Measurements from ENCODE around the gene ACTR6. TPM values are rescaled to one million over a fixed set of nuclear protein-coding genes. Genes with fewer than 3 reads are reported as not detected.

ACTR6 gene
- total RNA-seq, 4 donors from 2014 or later, result 11.6 to 30.8 (median 17.5) TPM

DNA sequence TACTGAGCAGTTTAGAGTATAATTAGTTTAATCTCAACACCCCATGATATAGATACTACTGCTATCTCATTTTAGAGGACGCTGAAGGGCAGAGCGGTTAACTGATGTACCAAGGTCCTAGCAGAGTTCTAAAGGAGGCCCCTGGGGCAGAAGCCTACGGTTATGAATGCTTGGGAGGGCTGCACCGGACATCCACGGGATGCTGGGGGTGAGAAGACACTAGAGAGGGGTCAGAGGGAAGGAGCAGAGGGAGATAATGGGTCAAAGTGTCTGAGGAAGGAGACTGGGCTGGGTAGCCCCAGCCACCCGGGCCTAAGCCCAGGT is 1.6 kb upstream of the ACTR6 start:
- Histone ChIP-seq H3K27me3 (no peaks in the 10 kb centered on the region), H3K9me3 (no peaks in the 10 kb centered on the region), H3K27ac (peak overlapping the region in 3 of 4 donors; percentile 86 to 94 (median 91)), H3K36me3 (peaks cover 0 to 18% of the 10 kb centered on the region in 2 donors), H3K4me3 (peak overlapping the region; percentile 61 to 89), H3K4me1 (peaks cover 0 to 46% (median 11%) of the 10 kb centered on the region in 3 donors)
- ATAC-seq, result no peak
- no peak for TF ChIP-seq POLR2A (IDR thresholded peaks at IDR 0.05)
- no peak for TF ChIP-seq EP300 (IDR thresholded peaks at IDR 0.05)
- no peak for TF ChIP-seq POLR2AphosphoS5 (IDR thresholded peaks at IDR 0.05)
- TF ChIP-seq, protein P1, sequence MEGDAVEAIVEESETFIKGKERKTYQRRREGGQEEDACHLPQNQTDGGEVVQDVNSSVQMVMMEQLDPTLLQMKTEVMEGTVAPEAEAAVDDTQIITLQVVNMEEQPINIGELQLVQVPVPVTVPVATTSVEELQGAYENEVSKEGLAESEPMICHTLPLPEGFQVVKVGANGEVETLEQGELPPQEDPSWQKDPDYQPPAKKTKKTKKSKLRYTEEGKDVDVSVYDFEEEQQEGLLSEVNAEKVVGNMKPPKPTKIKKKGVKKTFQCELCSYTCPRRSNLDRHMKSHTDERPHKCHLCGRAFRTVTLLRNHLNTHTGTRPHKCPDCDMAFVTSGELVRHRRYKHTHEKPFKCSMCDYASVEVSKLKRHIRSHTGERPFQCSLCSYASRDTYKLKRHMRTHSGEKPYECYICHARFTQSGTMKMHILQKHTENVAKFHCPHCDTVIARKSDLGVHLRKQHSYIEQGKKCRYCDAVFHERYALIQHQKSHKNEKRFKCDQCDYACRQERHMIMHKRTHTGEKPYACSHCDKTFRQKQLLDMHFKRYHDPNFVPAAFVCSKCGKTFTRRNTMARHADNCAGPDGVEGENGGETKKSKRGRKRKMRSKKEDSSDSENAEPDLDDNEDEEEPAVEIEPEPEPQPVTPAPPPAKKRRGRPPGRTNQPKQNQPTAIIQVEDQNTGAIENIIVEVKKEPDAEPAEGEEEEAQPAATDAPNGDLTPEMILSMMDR (IDR thresholded peaks at IDR 0.05), result no peak
- WGBS, 2 donors (ENCODE audit: low coverage in 1 of 2), result 40 to 48% methylated on average over 6 of the region's 6 CpGs

- H3K4me3 ChIP-seq, result peak overlapping the region; percentile 61 to 89
- no peaks in the 10 kb centered on the region for H3K9me3 ChIP-seq
- peaks cover 0 to 18% of the 10 kb centered on the region in 2 donors for H3K36me3 ChIP-seq
- no peaks in the 10 kb centered on the region for H3K27me3 ChIP-seq
- 0% methylated on average over 5 to 6 of the region's 79 CpGs for WGBS, 2 donors (ENCODE audit: low coverage in 1 of 2)
- ATAC-seq, result peak; percentile 84
- TF ChIP-seq, protein P1 (IDR thresholded peaks at IDR 0.05), result peak in 1 of 4 experiments; percentile 7
- TF ChIP-seq POLR2AphosphoS5 (IDR thresholded peaks at IDR 0.05) (peak; percentile 42), EP300 (IDR thresholded peaks at IDR 0.05) (no peak)
- H3K4me1 ChIP-seq, result peaks cover 0 to 52% (median 11%) of the 10 kb centered on the region in 3 donors
- H3K27ac ChIP-seq, result peak overlapping the region; percentile 49 to 94 (median 88)
Observed at GRCh38 chr12:100199347-100200149, 1.1 kb upstream of the ACTR6 start.

DNA sequence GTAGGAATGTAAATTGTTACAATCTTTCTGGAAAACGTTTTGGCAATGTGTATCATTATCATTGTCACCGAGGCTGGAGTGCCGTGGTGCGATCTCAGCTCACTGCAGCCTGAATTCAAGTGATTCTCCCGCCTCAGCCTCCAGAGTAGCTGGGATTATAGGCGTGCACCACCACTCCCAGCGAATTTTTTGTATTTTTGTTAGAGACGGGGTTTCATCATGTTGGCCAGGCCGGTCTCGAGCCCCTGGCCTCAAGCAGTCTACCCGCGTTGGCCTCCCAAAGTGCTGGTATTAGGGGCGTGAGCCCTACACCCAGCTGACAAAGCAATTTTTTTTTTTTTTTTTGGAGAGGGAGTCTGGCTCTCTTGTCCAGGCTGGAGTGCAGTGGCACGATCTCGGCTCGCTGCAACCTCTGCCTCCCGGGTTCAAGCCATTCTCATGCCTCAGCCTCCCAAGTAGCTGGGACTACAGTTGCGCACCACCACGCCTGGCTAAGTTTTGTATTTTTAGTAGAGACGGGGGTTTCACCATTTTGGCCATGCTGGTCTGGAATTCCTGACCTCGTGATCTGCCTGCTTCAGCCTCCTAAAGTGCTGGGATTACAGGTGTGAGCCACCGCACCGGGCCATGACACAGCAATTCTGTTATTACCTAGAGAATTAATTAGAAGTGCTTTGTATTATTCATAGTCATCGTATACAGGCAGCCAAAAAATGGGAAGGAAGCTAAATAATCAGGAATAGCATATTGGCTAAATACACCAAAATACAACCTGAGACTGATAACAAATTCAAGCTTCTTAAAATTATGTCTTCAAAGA is 1.2 kb downstream of the ACTR6 start:
- H3K27ac ChIP-seq, result no peak overlapping the region
- ATAC-seq, result no peak

DNA sequence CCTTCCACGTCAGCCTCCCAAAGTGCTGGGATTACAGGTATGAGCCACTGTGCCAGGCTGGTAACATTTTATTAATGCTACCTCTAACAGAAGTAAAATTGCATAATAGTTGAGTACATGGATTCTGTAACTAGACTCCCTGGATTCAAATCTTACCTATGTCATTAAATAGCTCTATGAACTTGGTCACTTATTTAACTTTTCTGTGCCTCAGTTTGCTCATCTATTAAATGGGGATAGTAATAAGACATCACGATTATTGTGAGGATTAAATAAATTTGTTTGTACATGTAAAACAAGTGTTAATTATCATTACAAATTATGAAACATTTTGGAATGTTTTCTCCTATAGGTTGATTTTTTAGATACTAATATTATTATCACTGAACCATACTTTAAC is 6.7 kb downstream of the ACTR6 start:
- TF ChIP-seq, protein P1 (IDR thresholded peaks at IDR 0.05), result no peak
- TF ChIP-seq POLR2AphosphoS5 (IDR thresholded peaks at IDR 0.05), result no peak
- no peak for TF ChIP-seq EP300 (IDR thresholded peaks at IDR 0.05)
- TF ChIP-seq POLR2A (IDR thresholded peaks at IDR 0.05), result no peak
- no peak for ATAC-seq
- Histone ChIP-seq H3K9me3 (no peaks in the 10 kb centered on the region), H3K27me3 (no peaks in the 10 kb centered on the region), H3K4me1 (peaks cover 0 to 24% (median 0%) of the 10 kb centered on the region in 3 donors), H3K27ac (no peak overlapping the region), H3K36me3 (peaks cover 0 to 83% of the 10 kb centered on the region in 2 donors), H3K4me3 (no peak overlapping the region)
- 92 to 93% methylated on average over 2 of the region's 2 CpGs for WGBS, 2 donors (ENCODE audit: low coverage in 1 of 2)

More for the DNA sequence above, 1.2 kb downstream of the ACTR6 start:
- peaks cover 0 to 28% of the 10 kb centered on the region in 2 donors for H3K36me3 ChIP-seq
- H3K9me3 ChIP-seq, result no peaks in the 10 kb centered on the region
- H3K4me1 ChIP-seq, result peaks cover 0 to 53% (median 11%) of the 10 kb centered on the region in 3 donors
- no peaks in the 10 kb centered on the region for H3K27me3 ChIP-seq
- WGBS, 2 donors (ENCODE audit: low coverage in 1 of 2), result 68 to 81% methylated on average over 12 to 16 of the region's 24 CpGs
- peak overlapping the region; percentile 61 to 89 for H3K4me3 ChIP-seq
- TF ChIP-seq, protein P1 (IDR thresholded peaks at IDR 0.05), result no peak
